ENCODE results near the gene GSTT2. TPM values are rescaled to one million over a fixed set of nuclear protein-coding genes. Genes with fewer than 3 reads are reported as not detected.

GSTT2 gene
- total RNA-seq, 1 donor from 2014 or later, result 0.18 TPM

- intact Hi-C loops (cut with micrococcal nuclease), result no loop called here
Observed at GRCh38 chr22:24007253-24008021, 27.5 kb downstream of the GSTT2 start.

- intact Hi-C loops (cut with micrococcal nuclease), result no loop called here
Observed at GRCh38 chr22:24008022-24008283, 28.0 kb downstream of the GSTT2 start.

GRCh38 chr22:24008381-24009226, 28.7 kb downstream of the GSTT2 start:
- intact Hi-C loops (cut with micrococcal nuclease), result no loop called here

GRCh38 chr22:24009227-24010017, 29.5 kb downstream of the GSTT2 start:
- intact Hi-C loops (cut with micrococcal nuclease), result loop anchor here (2.0 kb wide), 1 partner anchor 223 kb away; the partner anchor contains the start of gene SMARCB1

- intact Hi-C loops (cut with micrococcal nuclease), result loop anchor here (2.0 kb wide), 1 partner anchor 223 kb away; the partner anchor contains the start of gene SMARCB1
Observed at GRCh38 chr22:24010018-24010391, 30.1 kb downstream of the GSTT2 start.

- intact Hi-C loops (cut with micrococcal nuclease), result loop anchor here (1.0 to 2.0 kb wide), 2 partner anchors 145 to 225 kb away; partner anchors contain the start of gene SMARCB1
Observed at GRCh38 chr22:24011735-24012068, 31.8 kb downstream of the GSTT2 start.

- intact Hi-C loops (cut with micrococcal nuclease), result no loop called here
Observed at GRCh38 chr22:24016156-24016555, 36.2 kb downstream of the GSTT2 start.

- intact Hi-C loops (cut with micrococcal nuclease), result no loop called here
Observed at GRCh38 chr22:24021304-24021703, 41.4 kb downstream of the GSTT2 start.

- intact Hi-C loops (cut with micrococcal nuclease), result no loop called here
Observed at GRCh38 chr22:24023204-24023789, 43.4 kb downstream of the GSTT2 start.

- intact Hi-C loops (cut with micrococcal nuclease), result no loop called here
Observed at GRCh38 chr22:24024354-24024753, 44.4 kb downstream of the GSTT2 start.

- intact Hi-C loops (cut with micrococcal nuclease), result no loop called here
Observed at GRCh38 chr22:24025475-24025874, 45.5 kb downstream of the GSTT2 start.

- intact Hi-C loops (cut with micrococcal nuclease), result no loop called here
Observed at GRCh38 chr22:24026056-24026455, 46.1 kb downstream of the GSTT2 start.

GRCh38 chr22:24026733-24027132, 46.8 kb downstream of the GSTT2 start:
- intact Hi-C loops (cut with micrococcal nuclease), result no loop called here

GRCh38 chr22:24027389-24027975, 47.5 kb downstream of the GSTT2 start:
- intact Hi-C loops (cut with micrococcal nuclease), result no loop called here

- intact Hi-C loops (cut with micrococcal nuclease), result no loop called here
Observed at GRCh38 chr22:24027991-24028390, 48.1 kb downstream of the GSTT2 start.

GRCh38 chr22:24028533-24028932, 48.6 kb downstream of the GSTT2 start:
- intact Hi-C loops (cut with micrococcal nuclease), result no loop called here

- intact Hi-C loops (cut with micrococcal nuclease), result no loop called here
Observed at GRCh38 chr22:24029304-24029703, 49.4 kb downstream of the GSTT2 start.

- intact Hi-C loops (cut with micrococcal nuclease), result no loop called here
Observed at GRCh38 chr22:24030186-24030702, 50.3 kb downstream of the GSTT2 start.
